Stimulated activated CD4-positive, alpha-beta T cell treated with anti-CD3 and anti-CD28 coated beads, Interleukin-15, amount 100 ng/mL, for 48 hours (primary cell): ENCODE data around the gene KIAA0753.
"Not testable (repeated sequence)": the region's sequence is repeated elsewhere in the genome, so short reads cannot be mapped to it uniquely, and the experiment has no call there.

Source experiments
- DNase-seq, 2 donors: peaks; one replicate each; pipeline ENCODE4 v3.0.0-alpha.2; 2020; ENCODE audit warnings: low read depth in 2 of 2

Gene KIAA0753

DNA sequence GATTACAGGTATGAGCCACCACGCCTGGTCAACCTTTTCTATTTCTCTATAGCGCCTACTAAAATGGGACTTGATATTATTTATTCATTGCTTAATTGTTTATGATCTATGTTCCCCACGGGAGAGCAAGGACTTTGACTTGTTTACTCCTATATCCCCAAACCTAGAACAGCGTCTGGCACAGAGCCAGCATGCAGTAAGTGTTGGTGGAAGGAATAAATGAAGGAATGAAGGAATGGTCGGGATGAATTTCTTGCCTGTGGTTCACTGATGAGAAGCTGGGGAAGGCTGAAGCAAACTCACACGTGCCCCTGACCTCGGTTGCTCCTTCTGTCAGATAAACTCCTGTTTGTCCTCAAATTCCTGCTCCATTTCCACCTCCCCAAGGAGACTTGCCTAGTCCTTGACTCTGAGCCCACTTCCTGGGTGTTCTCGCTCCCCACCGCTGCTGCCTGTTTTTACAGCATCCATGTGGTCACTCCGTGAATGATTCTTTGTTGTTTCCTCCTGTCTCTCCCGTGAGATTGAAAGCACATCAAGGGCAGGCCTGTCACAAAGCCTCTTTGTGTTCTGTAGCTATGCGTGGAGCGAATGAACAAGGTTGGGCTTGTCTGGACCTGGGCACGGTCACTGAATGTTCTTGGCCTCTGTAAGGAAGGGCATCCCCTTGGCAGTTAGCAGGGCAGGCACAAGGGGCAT, 28.4 kb upstream of the KIAA0753 start:
- DNase-seq: no peak

DNA sequence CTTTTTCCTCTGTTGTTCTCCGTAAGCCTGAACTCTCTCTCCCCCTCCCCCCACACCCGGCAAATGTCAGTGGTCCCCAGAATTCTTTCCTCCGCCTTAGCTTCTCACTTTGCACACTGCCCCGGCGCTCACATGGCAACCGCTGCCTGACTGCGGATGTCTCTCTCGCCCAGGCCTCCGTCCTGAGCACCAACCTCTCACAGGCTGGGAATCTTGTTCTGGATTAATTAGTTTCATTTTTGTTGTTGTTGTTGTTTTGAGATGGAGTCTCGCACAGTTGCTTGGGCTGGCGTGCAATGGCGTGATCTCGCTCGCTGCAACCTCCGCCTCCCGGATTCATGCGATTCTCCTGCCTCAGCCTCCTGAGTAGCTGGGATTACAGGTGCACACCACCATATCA, 27.7 kb upstream of the KIAA0753 start:
- no peak for DNase-seq

DNA sequence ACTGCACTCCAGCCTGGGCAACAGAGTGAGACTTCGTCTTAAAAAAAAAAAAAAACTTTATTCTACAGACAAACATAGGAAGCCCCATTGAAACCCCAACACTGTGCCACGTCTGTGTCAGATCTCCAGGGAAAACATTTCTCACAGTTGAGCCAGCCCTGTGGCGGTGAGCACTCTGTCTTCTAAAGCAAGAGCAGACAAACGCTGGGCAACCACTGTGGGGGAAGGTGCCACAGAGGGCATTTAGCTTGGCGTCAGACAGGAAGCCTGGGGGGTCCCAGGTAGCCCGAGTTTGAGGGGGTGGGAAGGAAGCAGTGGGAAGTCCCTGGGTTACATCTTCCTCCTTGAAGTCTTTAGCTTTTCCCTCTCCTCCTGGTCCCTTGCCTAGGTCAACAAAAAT, 27.0 kb upstream of the KIAA0753 start:
- DNase-seq: no peak

DNA sequence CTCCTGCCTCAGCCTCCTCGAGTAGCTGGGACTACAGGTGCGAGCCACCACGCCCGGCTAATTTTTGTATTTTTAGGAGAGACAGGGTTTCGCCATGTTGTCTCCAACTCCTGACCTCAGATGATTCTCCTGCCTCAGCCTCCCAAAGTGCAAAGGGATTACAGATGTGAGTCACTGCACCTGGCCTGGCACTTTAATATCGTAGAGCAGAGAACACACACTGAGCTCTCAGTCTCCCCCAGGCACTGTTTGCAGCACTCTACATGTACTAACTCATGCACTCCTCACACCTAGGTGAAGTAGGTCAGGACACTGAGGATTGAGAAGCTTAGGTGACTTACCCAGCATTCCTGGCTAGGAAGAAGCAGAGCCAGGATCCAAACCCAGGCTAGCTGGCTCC, 26.0 kb upstream of the KIAA0753 start:
- DNase-seq: no peak

DNA sequence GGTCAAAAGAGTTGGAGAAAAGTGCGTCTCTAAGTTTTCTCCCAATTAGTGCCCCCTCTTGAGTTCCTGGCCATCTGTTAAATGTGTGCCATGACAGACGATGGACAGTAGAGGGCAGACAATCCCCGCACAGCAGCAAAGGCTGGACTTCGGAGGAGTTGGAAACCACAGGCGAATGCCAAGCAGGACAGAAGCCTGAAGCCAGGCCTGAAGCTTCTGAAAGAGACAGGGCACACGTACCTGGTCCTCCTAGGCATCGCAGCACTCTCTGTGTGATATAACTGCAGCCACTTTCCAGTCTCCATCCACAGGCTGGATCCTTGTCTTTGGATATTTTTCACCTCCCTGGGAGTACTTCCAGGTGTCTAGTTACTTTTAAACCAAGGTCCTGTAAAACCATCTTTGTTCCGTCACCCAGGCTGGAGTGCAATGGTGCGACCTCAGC, 25.6 kb upstream of the KIAA0753 start:
- DNase-seq: peak in 1 of 2 donors; percentile 40

DNA sequence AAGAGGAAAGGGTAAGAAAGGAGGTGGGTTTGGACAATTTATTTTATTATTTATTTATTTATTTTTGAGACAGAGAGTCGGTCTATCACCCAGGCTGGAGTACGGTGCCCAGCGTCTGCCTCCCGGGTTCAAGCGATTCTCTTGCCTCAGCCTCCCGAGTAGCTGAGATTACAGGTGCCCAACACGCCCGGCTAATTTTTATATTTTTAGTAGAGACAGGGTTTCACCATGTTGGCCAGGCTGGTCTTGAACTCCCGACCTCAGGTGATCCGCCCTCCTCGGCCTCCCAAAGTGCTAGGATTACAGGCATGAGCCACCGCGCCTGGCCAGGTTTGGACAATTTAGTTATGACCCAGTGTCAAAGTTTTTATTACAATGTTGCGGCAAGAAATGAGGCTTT, 22.7 kb upstream of the KIAA0753 start:
- not testable (repeated sequence) for DNase-seq

DNA sequence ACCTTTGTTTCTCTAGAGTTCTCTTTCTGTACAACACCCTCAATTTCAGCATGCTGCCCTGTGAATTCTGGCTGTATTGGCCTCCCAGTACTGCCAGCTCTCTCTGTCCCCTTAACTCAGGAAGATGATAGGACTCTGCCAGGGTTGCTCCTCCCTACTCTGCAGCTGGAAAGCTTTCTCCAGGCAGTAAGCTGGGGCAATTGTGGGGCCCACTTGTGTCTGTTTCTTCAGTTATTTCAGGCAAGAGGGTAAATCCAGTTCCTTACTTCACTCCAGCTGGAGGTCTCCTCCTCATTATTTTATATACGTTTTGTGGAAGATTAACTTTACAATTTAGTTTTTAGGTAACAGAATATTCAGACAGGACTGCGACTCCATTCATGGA, 20.9 kb upstream of the KIAA0753 start:
- no peak for DNase-seq

DNA sequence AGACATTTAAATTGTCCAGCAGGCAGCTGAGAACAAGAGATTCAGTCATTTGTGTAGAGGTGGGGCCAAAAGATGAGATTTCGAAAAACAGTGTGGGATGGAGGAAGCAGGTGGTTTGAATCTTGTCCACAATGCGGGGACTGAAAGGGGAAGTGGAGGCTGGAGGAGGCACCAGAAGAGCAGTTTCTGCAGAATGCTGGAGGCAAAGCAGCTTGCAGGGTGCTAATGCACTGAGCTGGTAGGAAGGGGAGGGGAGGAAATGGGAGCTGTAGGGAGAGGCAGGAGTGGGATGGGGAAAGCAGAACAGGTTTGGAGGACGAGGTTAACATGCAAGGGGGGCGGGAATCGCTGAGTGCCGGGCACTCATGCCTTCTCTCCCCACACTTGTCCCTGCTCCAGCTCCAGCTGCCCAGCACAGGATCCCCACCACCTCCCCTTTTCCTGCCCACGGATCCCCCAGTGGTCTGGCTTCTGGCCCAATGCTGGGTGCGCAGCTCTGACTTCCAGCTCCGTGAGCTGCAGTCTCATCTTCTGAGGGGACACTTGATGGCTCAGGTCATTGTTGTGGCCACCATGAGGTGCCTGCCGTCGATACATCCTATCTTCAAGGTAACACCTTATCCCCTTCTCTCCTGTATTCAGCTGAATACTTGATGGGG, 20.4 kb upstream of the KIAA0753 start:
- no peak for DNase-seq

DNA sequence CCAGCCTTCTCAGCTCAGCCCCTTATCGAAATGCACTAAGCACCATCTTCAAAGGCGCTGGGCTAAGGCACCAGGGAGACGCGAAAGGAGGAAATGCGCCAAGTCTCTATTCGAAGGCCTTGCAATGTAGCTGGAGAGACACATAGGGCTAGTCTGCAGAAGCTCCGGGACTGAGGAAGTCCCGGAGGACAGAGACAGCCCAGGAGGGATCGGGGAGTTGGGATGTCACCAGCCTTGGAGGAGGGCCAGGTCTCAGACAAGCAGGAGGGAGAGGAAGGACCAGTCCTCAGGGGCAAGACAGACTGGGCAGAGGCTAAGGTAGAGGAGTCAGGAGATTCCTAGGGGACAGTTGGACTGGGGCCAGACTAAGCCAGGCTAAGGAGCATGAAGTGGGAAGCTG, 19.6 kb upstream of the KIAA0753 start:
- DNase-seq: no peak

DNA sequence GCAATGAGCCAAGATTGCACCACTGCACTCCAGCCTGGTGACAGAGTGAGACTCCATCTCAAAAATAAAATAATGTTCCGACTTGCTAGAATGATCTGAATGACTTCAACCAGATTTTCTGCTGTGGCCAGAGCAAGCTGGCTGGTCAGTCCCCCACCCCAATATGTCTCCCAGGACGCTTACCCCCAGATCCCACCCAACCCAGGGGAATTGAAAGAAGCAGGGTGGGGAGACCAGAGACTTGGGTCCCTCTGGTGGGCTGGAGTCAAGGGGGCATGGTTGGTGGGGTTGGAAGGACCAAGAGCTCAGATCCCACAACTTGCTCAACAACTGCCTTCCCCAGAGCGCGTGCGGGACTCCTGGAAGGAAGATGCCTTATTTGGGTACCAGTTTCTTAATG, 17.9 kb upstream of the KIAA0753 start:
- not testable (repeated sequence) for DNase-seq

DNA sequence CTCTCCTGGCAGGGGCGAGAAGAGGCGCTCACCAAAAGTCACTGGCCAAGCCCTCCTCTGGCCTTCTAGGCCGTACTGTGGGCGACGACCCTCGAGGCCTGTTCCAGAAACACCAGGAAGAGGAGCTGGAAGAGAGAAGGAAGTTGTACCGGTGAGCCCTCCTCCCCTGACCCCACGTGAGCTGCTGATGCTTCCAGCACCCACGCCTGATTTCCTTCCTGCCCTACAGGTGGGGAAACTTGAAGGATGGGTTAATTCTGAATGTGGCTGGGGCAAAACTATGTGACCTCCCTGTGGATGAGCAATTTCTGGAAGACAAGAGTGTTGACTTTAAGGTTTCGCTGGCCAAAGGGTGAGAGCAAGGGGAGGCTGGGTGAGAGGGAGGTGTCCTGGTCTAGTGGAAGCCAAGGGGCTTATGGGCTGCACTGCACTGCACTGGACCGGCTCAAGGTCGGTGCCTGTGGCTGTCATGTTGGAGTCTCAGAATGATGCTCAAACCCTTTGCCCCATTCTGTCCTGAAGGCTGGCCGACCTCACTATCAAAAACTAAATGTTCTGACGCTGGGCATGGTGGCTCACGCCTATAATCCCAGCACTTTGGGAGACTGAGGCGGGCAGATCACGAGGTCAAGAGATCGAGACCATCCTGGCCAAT, 17.2 kb upstream of the KIAA0753 start:
- no peak for DNase-seq

DNA sequence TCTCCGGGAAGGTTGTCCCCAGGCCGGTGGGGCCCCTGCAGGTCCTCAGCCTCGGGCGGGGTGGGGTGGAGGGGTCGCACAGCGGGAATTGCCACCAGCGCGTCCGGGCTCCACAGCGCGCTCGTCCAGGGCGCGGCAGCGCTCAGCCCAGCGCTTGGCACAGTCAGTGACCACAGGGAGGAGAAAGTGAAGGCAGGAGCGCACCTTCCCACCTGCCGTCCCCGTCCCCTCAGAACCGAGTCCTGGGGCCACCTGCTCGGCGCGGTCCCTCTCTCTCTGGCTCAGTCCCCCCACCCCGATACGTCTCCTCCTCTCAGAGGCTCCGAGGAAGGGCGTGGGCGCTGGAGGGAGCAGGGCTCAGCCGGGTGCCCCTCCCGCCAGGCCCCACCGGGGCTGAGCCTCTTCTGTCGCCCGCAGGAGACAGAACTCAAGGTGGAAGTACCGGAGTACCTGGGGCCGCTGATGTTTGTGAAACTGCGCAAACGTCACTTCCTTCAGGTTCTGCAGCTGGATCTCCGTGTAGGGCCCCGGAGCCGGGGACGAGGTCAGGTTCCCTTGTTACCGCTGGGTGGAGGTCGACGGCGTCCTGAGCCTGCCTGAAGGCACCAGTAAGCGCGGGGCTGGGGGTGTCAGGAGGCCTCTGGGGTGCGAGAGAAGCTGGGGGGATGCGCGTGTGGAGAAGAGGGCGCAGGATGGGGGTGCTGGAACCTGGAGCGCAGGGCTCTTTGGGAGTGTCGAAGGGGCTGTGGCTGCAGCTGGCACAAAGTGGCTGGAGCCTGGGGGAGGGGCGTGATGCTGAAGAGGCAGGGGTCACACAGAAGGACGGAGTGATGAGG, 16.5 kb upstream of the KIAA0753 start:
- DNase-seq: peak; percentile 44 to 51

DNA sequence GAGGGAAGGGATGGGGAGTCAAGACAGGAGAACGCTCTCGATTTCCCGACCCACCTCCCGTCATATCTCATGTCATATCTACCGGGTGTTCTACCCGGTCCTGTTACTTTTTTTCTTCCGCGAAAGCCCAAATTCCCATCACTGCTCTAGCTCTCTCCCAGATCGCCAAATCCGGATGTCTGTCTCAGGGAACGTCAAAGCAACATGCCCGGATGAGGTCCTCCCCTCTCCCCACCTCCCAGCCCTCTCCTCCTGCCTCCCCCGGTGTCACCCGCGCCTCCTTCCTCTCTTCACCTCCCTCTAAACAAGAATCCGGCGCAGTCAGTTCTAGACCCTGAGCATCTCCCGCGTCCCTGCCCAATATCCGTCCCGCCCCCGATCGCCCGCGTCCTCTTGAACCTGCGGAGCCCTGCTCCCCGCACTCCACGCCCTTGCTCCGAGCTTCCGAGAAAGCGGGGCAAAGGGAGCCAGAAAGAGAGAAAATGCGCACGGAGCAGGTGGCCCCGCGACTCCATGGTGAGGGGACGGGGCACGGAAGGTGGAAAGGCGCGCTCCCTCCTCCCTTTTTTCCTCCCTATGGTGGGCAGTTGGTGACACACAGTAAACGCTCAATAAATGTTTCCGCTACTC, 15.3 kb upstream of the KIAA0753 start:
- DNase-seq: not testable (repeated sequence)

DNA sequence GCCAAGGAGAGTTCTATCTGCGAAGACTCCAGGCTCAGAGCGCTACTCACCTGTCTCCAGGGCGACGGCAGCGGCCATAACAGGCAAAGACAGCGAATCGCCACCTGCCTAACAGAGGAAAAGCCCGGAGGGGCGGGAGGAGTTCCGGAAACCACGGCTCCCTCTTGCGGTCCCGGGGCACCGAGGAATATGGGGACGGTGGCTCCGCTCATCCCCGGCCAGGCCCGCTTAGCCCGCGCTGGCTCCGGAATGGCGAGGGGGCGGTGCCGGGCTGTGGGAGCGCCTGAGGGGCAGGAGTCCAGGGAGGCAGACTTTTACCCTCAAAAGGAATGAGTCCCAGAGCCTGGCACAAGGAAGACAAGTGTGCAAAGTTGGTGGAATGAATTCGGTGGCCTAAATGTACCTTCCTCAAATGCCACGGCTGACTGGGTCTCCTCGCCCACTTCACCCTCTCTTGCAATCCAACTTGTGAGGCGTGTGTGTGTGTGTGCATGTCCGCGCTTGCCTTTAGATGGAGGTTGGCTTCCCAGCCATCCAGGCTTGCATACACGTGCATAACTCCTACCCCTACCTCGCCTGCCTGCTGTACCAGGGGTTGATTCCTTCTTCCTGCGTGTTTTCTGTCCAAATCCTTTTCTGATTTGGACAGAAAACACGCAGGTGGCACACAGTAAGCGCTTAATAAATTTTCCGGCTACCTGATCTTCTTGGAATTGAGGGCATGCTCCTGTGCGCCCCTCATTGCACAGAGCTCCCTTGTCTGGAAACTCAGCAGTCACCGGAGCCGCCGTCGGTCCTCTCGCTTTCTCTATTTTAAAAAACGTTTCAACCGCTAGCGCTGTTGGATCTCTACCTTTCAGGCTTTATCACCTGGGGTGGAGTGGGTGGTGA, 14.6 kb upstream of the KIAA0753 start:
- no peak for DNase-seq

DNA sequence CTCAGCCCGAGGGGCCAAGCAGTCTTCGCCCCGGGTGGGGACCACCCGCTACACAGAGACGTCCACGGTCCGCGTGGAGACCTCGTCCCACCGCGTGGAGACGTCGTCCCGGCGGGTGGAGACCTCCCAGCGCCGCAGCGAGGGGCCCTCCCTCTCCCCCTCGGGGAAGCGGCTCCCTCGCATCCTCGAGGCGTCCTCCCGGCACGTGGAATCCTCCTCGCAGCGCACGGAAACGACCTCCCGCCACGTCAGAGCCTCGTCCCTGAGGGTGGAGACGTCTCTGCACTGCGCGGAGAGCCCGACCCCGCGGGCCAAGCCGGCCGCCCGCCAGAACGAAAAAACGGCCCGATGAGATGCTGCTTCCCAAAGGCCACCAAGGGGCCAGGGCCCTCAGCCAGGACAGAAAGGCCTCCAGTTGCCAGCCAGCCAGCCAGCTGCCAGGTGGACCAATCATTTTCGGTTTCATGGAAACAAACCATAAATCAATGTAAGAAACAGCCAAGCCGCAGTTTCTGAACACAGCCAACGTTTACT, 11.5 kb upstream of the KIAA0753 start:
- no peak for DNase-seq

DNA sequence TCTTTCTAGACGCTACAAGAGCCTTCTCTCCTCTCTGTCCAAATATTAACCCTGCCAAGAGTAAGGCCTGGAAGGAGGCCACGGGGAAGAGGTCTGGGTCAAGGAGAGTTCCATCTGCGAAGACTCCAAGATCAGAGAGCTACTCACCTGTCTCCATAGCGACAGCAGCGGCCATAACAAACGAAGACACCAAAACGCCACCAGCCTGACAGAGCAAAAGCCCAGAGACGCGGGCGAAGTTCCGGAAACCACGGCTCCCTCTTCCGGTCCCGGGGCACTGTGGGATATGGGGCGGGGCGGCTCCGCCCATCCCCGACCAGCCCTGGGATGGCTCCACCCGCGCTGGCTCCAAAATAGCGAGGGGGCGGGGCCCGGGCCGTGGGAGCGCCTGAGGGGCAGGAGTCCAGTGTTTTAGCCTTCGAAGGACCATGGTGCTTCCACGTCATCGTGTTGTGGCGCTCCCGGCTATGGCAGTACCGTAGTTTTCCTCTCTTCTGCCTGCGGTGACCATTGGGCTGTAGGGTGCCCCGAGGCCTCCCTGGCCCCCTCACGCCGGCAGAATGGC, 10.9 kb upstream of the KIAA0753 start, which contains the start of the genes C17orf100 and MED31:
Gene C17orf100 (plus strand): TSS at position 409 of the 565 bp plus-strand sequence. CDS start 152 bp downstream, at position 561.
Gene MED31 (minus strand): TSS at position 252 of the 565 bp plus-strand sequence. CDS start 77 bp downstream, at position 175.
- peak; percentile 91 to 94 for DNase-seq

DNA sequence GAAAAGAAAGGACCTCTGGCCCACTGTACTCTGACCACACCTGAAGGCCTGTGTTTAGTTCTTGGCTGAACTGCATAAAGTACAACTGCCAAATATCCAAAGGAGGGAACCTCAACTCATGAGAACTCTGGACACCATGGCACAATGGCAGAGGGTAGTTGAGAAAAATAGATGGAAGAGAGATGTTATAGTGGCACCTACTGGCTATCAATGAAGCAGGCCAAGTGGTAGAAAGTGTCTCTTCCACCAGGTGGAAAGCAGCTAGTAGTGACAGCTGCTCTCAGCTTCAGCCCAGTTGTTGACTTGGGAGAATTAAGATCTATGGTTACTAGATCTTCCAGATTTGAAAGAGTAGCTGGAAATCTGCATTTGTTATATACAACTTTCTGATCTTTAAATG, 7.7 kb upstream of the KIAA0753 start:
- no peak for DNase-seq

DNA sequence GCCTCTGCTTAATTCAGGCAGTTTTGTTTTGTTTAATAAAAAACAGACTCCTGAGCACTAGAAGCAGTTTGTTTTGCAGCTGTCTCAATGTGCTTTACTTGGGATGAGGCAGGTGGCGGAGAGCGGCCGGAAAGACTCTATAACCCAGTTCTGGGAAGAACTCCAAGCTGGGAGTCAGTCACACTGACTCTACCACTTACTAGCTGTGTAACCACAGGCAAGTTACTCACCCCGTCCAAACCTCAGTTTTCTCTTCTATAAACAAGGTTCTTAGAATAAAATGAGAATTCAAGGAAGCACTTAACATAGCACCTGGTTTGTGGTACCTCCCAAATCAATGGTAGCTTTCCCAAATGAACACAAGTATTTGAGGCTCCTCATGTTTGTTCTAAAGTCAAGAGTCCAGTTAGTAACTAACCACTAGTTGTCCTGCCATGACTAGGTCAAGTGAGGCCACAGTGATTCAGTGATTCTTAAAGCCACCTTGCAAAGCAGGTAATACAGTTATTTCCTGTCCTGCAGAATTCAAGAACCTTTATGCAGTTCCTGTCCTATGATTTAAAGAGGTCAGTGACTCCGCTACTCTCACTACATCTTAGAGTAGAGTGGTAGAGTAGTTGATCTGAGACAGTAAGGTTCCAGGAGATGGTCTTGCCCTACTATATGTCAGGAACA, 3.1 kb upstream of the KIAA0753 start:
- no peak for DNase-seq

DNA sequence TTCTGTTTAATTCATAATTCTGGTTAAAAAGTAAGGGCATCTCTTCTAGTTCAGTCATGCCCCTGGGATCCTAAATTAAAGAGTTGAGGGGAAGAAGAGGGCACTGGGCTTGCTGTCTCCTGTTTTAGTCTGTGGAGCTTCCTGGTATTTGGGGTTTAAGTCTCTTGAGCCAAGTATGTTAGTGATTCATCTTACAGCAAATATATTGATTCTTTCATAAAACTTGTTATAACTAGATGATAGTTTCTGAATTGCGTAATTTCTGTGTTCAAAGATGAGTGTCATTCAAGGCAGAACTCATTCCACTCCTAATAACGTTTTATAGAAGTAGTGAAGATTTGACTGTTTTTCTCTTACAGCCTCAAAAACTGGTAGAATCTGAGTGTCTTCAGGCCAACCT, 2.1 kb upstream of the KIAA0753 start:
- no peak for DNase-seq
